ENCODE data around the gene CTNNA3. TPM values are rescaled to one million over a fixed set of nuclear protein-coding genes. Genes with fewer than 3 reads are reported as not detected.

The CTNNA3 gene
- total and polyA plus RNA-seq, 4 donors: under 0.01 to 39.8 (median 0.09) TPM

DNA sequence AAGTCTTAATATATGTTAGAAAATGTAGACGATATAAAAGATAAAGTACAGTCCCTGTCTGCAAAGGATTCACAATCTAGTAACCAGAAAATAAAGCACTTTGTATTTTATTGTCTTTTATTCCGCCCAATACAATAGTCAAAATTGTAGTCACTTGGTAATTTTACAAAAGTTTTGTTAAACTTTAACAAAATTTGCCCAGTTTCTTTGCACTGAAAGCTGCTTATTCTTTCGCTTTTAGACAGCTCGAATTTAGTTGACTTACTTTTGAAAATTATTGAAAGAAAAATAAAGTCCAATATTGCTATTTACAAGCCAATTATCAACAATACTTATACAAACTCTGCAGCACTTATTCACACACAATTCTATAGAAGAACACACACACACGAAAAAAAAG is 1305.1 kb downstream of the CTNNA3 start:
- no peaks in the 10 kb centered on the region for H3K36me3 ChIP-seq (ENCODE audit: control insufficient read depth in 4 of 4, insufficient read depth in 4 of 4, low read length in 4 of 4)
- H3K27me3 ChIP-seq (ENCODE audit: control insufficient read depth in 3 of 3, insufficient read depth in 3 of 3, low read length in 2 of 3): no peaks in the 10 kb centered on the region
- H3K4me1 ChIP-seq (ENCODE audit: control insufficient read depth in 5 of 5, insufficient read depth in 5 of 5, low read length in 5 of 5): no peaks in the 10 kb centered on the region
- no peak overlapping the region for H3K9ac ChIP-seq (ENCODE audit: insufficient read depth in 1 of 2, low read length in 2 of 2)
- H3K4me3 ChIP-seq: no peak overlapping the region
- ATAC-seq (ENCODE audit: insufficient read depth, low FRiP score) (no peak), DNase-seq (no peak)
- TF ChIP-seq, protein P1, sequence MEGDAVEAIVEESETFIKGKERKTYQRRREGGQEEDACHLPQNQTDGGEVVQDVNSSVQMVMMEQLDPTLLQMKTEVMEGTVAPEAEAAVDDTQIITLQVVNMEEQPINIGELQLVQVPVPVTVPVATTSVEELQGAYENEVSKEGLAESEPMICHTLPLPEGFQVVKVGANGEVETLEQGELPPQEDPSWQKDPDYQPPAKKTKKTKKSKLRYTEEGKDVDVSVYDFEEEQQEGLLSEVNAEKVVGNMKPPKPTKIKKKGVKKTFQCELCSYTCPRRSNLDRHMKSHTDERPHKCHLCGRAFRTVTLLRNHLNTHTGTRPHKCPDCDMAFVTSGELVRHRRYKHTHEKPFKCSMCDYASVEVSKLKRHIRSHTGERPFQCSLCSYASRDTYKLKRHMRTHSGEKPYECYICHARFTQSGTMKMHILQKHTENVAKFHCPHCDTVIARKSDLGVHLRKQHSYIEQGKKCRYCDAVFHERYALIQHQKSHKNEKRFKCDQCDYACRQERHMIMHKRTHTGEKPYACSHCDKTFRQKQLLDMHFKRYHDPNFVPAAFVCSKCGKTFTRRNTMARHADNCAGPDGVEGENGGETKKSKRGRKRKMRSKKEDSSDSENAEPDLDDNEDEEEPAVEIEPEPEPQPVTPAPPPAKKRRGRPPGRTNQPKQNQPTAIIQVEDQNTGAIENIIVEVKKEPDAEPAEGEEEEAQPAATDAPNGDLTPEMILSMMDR (IDR thresholded peaks at IDR 0.05; ENCODE audit: control extremely low read depth, extremely low read depth): no peak
- no peaks in the 10 kb centered on the region for H3K9me3 ChIP-seq (ENCODE audit: control insufficient read depth in 4 of 4, insufficient read depth in 3 of 4, low read length in 3 of 4)
- 78 to 82% methylated on average over 5 of the region's 5 CpGs for WGBS, 2 donors
- H3K27ac ChIP-seq (ENCODE audit: low read depth in 1 of 2, low read length in 1 of 2): no peak overlapping the region

- TF ChIP-seq, protein P1 (IDR thresholded peaks at IDR 0.05; ENCODE audit: control extremely low read depth, extremely low read depth): no peak
- H3K9me3 ChIP-seq (ENCODE audit: control insufficient read depth in 4 of 4, insufficient read depth in 3 of 4, low read length in 3 of 4): no peaks in the 10 kb centered on the region
- no peaks in the 10 kb centered on the region for H3K36me3 ChIP-seq (ENCODE audit: control insufficient read depth in 4 of 4, insufficient read depth in 4 of 4, low read length in 4 of 4)
- no peak for ATAC-seq (ENCODE audit: insufficient read depth, low FRiP score)
- H3K4me1 ChIP-seq (ENCODE audit: control insufficient read depth in 5 of 5, insufficient read depth in 5 of 5, low read length in 5 of 5): peaks cover 0 to 5% (median 0%) of the 10 kb centered on the region in 5 donors
- H3K4me3 ChIP-seq: no peak overlapping the region
- no peak overlapping the region for H3K9ac ChIP-seq (ENCODE audit: insufficient read depth in 1 of 2, low read length in 2 of 2)
- no peaks in the 10 kb centered on the region for H3K27me3 ChIP-seq (ENCODE audit: control insufficient read depth in 3 of 3, insufficient read depth in 3 of 3, low read length in 2 of 3)
- DNase-seq: no peak
- no peak overlapping the region for H3K27ac ChIP-seq (ENCODE audit: low read depth in 1 of 2, low read length in 1 of 2)
These were observed 1315.0 kb downstream of the CTNNA3 start for GRCh38 chr10:66381045-66381444.

DNA sequence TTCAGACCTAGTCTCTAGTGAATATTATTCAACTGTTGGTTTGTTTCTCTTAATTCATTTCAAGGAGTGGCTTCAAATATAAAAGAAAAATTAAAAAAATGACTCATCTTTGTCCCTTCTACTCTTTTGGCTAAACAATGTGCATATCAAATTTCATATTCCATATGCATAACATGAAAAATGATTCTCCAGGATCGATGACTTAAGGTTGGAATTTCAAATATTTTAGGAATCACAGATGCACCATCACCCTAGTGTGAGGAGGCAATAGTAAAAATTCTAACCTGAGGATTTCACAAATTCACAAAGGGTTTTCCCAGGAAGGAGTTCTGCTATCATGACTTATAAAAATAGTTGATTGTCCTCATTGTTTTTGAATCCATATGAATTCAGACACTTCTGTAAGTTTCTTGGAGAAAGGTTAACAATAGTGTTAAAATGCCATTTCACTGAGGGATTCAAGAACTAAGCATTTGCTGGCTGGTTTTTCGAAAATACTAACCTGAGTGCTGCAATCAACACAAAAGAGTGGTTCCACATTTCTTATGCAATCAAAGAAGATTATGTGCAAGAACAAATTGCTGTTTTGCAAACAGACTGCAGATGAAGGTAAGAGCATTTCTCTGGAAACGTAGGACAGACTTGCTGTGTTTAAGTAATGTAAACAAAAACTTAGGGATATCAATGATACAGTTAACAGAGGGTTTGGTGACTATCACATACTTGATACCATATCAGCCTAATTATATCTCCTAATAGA is 1317.7 kb downstream of the CTNNA3 start:
- H3K36me3 ChIP-seq (ENCODE audit: control insufficient read depth in 4 of 4, insufficient read depth in 4 of 4, low read length in 4 of 4): no peaks in the 10 kb centered on the region
- 45 to 63% methylated on average over 3 of the region's 3 CpGs for WGBS, 2 donors
- no peaks in the 10 kb centered on the region for H3K27me3 ChIP-seq (ENCODE audit: control insufficient read depth in 3 of 3, insufficient read depth in 3 of 3, low read length in 2 of 3)
- TF ChIP-seq, protein P1 (IDR thresholded peaks at IDR 0.05; ENCODE audit: control extremely low read depth, extremely low read depth): no peak
- H3K4me3 ChIP-seq: no peak overlapping the region
- peaks cover 0 to 5% (median 0%) of the 10 kb centered on the region in 5 donors for H3K4me1 ChIP-seq (ENCODE audit: control insufficient read depth in 5 of 5, insufficient read depth in 5 of 5, low read length in 5 of 5)
- no peak for DNase-seq
- ATAC-seq (ENCODE audit: insufficient read depth, low FRiP score): no peak
- H3K9ac ChIP-seq (ENCODE audit: insufficient read depth in 1 of 2, low read length in 2 of 2): no peak overlapping the region
- H3K9me3 ChIP-seq (ENCODE audit: control insufficient read depth in 4 of 4, insufficient read depth in 3 of 4, low read length in 3 of 4): no peaks in the 10 kb centered on the region
- H3K27ac ChIP-seq (ENCODE audit: low read depth in 1 of 2, low read length in 1 of 2): no peak overlapping the region
